ENCODE data around the gene KLF9.

Gene KLF9

DNA sequence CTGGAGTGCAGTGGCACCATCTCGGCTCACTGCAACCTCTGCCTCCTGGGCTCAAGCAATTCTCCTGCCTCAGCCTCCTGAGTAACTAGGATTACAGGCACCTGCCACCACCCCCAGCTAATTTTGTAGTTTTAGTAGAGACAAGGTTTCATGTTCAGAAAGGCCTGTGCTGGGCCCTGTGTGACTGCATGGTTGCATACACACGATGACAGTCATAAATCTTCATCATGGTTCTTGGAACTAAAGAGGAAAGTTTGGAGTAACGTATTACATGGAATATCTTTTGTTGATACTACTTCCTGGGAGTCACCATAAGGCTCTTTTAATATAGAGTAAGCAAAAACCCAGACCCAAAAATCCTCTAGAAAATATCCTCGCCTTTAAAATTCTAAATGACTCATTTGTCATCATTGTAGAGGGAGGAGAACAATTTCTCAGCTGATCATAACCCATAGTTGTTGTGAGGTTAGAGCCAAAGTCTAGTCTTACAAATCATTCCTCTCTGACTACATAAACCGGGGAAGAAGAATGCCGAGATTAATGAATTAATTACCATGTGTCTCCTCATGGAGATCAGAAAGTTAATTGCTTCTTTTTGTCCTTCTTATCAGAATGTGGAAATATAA, 47.0 kb downstream of the KLF9 start:
- no peak overlapping the region for H3K4me3 ChIP-seq (ENCODE audit: low read depth, low read length)

GRCh38 chr9:70363760-70364159, 50.7 kb downstream of the KLF9 start:
- H3K4me3 ChIP-seq (ENCODE audit: low read depth, low read length) = no peak overlapping the region

- no peak overlapping the region for H3K4me3 ChIP-seq (ENCODE audit: low read depth, low read length)
These were observed 51.5 kb downstream of the KLF9 start for GRCh38 chr9:70362952-70363351.

- H3K4me3 ChIP-seq (ENCODE audit: low read depth, low read length) = no peak overlapping the region
These were observed 58.7 kb downstream of the KLF9 start for GRCh38 chr9:70355801-70356200.

DNA sequence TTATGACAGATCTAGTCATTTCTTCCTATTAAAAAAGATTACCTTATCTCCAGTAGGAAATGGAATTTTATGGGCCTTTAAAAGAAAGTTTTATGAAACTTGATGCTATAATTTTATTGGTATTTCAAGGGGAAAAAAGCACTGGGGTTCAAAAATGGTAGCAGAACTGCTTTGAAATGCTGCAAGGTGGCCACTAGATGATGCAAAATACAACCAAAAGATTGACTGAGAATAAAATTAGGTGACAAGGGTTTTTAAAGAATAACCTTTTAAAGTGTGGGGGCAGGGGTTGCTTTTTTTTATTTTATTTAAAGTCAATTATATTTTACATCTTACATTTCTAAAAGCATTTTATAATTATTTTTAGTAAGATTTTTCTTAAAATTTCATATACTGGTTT, 61.7 kb downstream of the KLF9 start:
- no peak overlapping the region for H3K4me3 ChIP-seq (ENCODE audit: low read depth, low read length)

DNA sequence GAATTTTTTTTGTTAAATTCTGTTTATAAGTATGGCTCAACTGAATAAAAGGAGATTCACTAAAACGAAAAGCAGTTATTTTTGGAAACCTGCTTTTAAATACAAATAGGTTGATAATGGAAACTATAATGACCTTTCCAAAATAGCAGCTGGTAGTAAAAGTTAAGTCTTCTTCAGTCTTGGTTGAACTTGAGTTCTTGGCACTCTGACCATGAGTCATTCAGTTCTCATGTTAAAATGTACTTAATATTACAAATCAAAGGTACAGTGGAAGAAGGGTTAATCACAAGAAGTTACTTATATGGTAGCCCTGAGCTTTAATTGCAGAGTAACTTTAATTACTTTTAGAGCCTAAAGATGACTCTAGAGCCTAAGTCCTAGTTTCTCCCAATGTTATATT, 62.1 kb downstream of the KLF9 start:
- H3K4me3 ChIP-seq (ENCODE audit: low read depth, low read length) = no peak overlapping the region

DNA sequence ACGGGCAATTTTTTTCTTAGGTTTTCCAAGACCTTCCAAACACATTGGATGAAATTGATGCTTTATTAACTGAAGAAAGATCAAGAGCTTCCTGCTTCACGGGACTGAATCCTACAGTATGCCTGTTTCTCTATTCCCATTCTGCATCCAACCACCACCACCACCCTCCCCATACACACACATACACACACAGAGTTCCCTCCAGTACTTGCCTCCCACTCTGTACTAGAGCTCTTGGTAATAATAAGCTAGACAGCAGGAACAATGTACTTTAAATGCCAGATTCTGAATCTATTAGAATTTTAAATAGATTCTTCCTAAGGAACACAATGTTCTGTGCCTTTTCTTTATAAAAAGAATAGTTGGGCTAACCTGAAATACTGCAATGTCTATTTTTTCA, 67.4 kb downstream of the KLF9 start:
- H3K4me3 ChIP-seq (ENCODE audit: low read depth, low read length) = no peak overlapping the region

DNA sequence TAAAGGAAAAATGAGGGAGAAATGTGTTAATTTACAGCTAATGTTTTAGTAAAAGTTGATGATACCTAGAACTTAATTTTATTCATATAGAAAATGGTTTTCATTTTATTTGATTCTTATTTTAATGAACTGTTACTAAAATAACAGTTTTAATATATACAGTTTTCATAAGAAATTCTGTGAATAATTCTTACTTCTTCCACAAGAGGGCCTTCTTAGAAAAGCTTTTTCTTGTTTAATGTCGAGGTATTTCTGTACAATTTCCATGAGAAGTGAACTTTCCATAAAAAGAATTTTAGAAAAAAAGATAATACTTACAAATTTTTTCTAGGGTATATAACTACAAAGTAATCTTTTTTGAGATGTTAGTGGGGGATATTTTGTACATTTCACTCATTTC, 73.9 kb downstream of the KLF9 start:
- no peak overlapping the region for H3K4me3 ChIP-seq (ENCODE audit: low read depth, low read length)
